ENCODE results near the gene LPGAT1. TPM values are rescaled to one million over a fixed set of nuclear protein-coding genes. Genes with fewer than 3 reads are reported as not detected.

Gene LPGAT1, protein sequence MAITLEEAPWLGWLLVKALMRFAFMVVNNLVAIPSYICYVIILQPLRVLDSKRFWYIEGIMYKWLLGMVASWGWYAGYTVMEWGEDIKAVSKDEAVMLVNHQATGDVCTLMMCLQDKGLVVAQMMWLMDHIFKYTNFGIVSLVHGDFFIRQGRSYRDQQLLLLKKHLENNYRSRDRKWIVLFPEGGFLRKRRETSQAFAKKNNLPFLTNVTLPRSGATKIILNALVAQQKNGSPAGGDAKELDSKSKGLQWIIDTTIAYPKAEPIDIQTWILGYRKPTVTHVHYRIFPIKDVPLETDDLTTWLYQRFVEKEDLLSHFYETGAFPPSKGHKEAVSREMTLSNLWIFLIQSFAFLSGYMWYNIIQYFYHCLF
- total RNA-seq, result 10 to 100 TPM; 24.4 to 50.1 TPM

- peak within 1 kb of the TSS; percentile 36 to 58 for H3K4me3 ChIP-seq
- no peaks in the 10 kb centered on the region for H3K27me3 ChIP-seq
- intact Hi-C loops (cut with DNase I), result no loop called here
- DNase-seq, result peak; percentile 79 to 87 (median 83)
- H3K4me1 ChIP-seq, result peaks cover 18% of the 10 kb centered on the region
- ATAC-seq, result peak; percentile 92
- H3K27ac ChIP-seq, result peak within 1 kb of the TSS; percentile 73 to 96 (median 94)
- no peaks in the 10 kb centered on the region for H3K36me3 ChIP-seq (replicated peaks in 1 of 2; ENCODE audit: insufficient read depth in 1 of 2, low read depth in 2 of 2)
- H3K9me3 ChIP-seq, result no peaks in the 10 kb centered on the region
- WGBS, 2 donors, result 0 to 3% methylated on average over 5 to 63 of the region's 88 CpGs
- TF ChIP-seq CTCF (IDR thresholded peaks at IDR 0.05) (peak; percentile 59 to 90 (median 72)), POLR2A (IDR thresholded peaks at IDR 0.05) (peak; percentile 47 to 59 (median 53))
Observed at GRCh38 chr1:211830328-211831142, at the start of gene LPGAT1. Gene LPGAT1, minus strand, starts transcription at chr1:211830763. Its CDS starts 1,467 bp downstream, at chr1:211829296.

DNA sequence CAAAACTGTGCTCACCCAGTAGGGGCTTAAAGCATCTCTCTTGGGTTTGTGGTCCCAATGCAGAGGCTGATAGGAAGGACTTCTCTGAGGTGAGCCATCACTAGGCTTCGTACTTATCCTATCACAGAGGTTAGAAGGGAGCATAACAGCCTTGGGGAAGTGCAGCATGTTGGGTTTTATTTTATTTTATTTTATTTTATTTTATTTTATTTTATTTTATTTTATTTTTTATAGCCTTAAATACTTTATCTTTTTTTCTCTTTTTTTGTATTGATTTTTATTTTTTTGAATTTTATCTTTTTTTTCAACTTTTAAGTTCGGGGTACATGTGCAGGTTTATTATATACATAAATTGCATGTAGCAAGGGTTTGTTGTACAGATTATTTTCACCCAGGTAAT, 48.9 kb upstream of the LPGAT1 start:
- no peak overlapping the region for H3K27ac ChIP-seq

GRCh38 chr1:211876851-211877590, 46.5 kb upstream of the LPGAT1 start:
- Histone ChIP-seq H3K36me3 (replicated peaks in 1 of 2; ENCODE audit: insufficient read depth in 1 of 2, low read depth in 2 of 2) (no peaks in the 10 kb centered on the region), H3K4me3 (no peak overlapping the region), H3K9me3 (no peaks in the 10 kb centered on the region), H3K27me3 (no peaks in the 10 kb centered on the region), H3K4me1 (no peaks in the 10 kb centered on the region), H3K27ac (no peak overlapping the region)
- WGBS, 2 donors, result 80 to 91% methylated on average over 7 of the region's 7 CpGs
- intact Hi-C loops (cut with DNase I), result no loop called here
- DNase-seq (no peak), ATAC-seq (no peak)
- TF ChIP-seq CTCF (IDR thresholded peaks at IDR 0.05), result no peak
- TF ChIP-seq POLR2A (IDR thresholded peaks at IDR 0.05), result no peak

More for the DNA sequence above, 48.9 kb upstream of the LPGAT1 start:
- no peaks in the 10 kb centered on the region for H3K4me1 ChIP-seq
- no peaks in the 10 kb centered on the region for H3K36me3 ChIP-seq (replicated peaks in 1 of 2; ENCODE audit: insufficient read depth in 1 of 2, low read depth in 2 of 2)
- intact Hi-C loops (cut with DNase I), result no loop called here
- WGBS, 2 donors, result 89 to 93% methylated on average over 2 of the region's 2 CpGs
- no peak overlapping the region for H3K4me3 ChIP-seq
- ATAC-seq (no peak), DNase-seq (no peak)
- no peaks in the 10 kb centered on the region for H3K9me3 ChIP-seq
- no peak for TF ChIP-seq POLR2A (IDR thresholded peaks at IDR 0.05)
- no peaks in the 10 kb centered on the region for H3K27me3 ChIP-seq

DNA sequence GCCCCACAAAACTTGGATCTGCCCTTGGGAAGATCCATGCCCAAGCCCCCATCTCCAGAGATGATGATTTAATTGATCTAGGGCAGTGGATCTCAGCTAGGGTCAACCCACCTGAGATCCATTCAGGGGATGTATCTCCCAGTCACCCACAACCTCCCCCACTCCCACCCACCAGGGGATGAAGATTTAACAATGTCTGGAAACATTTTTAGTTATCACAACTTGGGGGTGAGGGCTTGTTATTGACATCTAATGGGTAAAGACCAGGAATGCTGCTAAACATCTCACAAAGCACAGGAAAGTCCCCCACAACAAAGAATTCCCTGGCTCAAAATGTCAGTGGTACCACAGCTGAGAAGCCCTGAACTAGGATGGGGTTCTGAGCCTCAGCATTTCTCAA, 45.0 kb upstream of the LPGAT1 start:
- no peak for DNase-seq
- H3K36me3 ChIP-seq (replicated peaks in 1 of 2; ENCODE audit: insufficient read depth in 1 of 2, low read depth in 2 of 2), result no peaks in the 10 kb centered on the region
- no peaks in the 10 kb centered on the region for H3K9me3 ChIP-seq
- no peak overlapping the region for H3K27ac ChIP-seq
- H3K4me1 ChIP-seq, result no peaks in the 10 kb centered on the region
- no peak for ATAC-seq
- H3K4me3 ChIP-seq, result no peak overlapping the region
- intact Hi-C loops (cut with DNase I), result no loop called here
- no peaks in the 10 kb centered on the region for H3K27me3 ChIP-seq
- TF ChIP-seq CTCF (IDR thresholded peaks at IDR 0.05) (no peak), POLR2A (IDR thresholded peaks at IDR 0.05) (no peak)

All from body of pancreas (tissue), 4 donors.